GM12878 (cell line): ENCODE results near the gene ADISSP. TPM values are rescaled to one million over a fixed set of nuclear protein-coding genes. Genes with fewer than 3 reads are reported as not detected.

Experiments
- ATAC-seq: fragments of 200-7000 bp; cut with Tn5 transposase; 3 replicates; pipeline ENCODE4 v1.9.1; 2020; ENCODE audit warnings: mild to moderate bottlenecking, moderate library complexity
- BruUV-seq: library from RNA; stranded (reverse); fragments of 400-500 nt; replicated peaks from 2 replicates; lab custom pipeline; 2021; lab: Mats Ljungman, UMichigan
- CTCF ChIA-PET: fragments of 300-600 bp; sonication (Branson Sonifier 250); formaldehyde crosslinking; extraction: SDS; loops from one replicate; lab custom pipeline; 2021; ENCODE audit warnings: inconsistent platforms; lab: Yijun Ruan, JAX
- POLR2A ChIA-PET: fragments of 350-600 bp; formaldehyde crosslinking; extraction: SDS; loops from one replicate; lab custom pipeline; 2021; ENCODE audit warnings: inconsistent platforms; lab: Charles Lee
- RAD21 ChIA-PET: fragments of 300-600 bp; sonication (Branson Sonifier 250); formaldehyde crosslinking; loops from one replicate; lab custom pipeline; 2023; ENCODE audit warnings: antibody characterized with exemption; ENCODE audit not compliant: unreplicated experiment; lab: Charles Lee
- SMC1A ChIA-PET: fragments of 300-600 bp; sonication (Branson Sonifier 250); formaldehyde crosslinking; loops from one replicate; lab custom pipeline; 2023; ENCODE audit not compliant: unreplicated experiment, uncharacterized antibody; lab: Charles Lee
- DNase-seq: peaks from one replicate; pipeline ENCODE4 v3.0.0-alpha.2; 2011; ENCODE audit warnings: low read depth, low spot score
- FAIRE-seq: peaks from 3 replicates; lab custom pipeline; 2011; peaks lifted over from hg19 to GRCh38; lab: Jason Lieb, UNC
- H2AFZ ChIP-seq: 2 replicates; pipeline ENCODE4 v1.6.0; 2011; ENCODE audit warnings: low read depth, low read length, control low read depth; ENCODE audit not compliant: control insufficient read depth
- H3K27ac ChIP-seq: 2 replicates; pipeline ENCODE4 v1.5.1; 2011; ENCODE audit warnings: control low read depth; ENCODE audit not compliant: control insufficient read depth, insufficient read depth
- H3K27me3 ChIP-seq, 2 experiments: replicated peaks in 1 of 2; 2 replicates each; pipeline versions ENCODE4 v1.6.0 to v1.6.1; 2011; ENCODE audit warnings: low read length in 1 of 2; ENCODE audit not compliant: control insufficient read depth in 2 of 2, insufficient read depth in 2 of 2
- H3K36me3 ChIP-seq, 2 experiments: 2 replicates each; pipeline ENCODE4 v1.5.1; 2011; ENCODE audit warnings: low read length in 1 of 2; ENCODE audit not compliant: control insufficient read depth in 2 of 2, insufficient read depth in 2 of 2
- H3K4me1 ChIP-seq: 2 replicates; pipeline ENCODE4 v1.6.1; 2011; ENCODE audit warnings: mild to moderate bottlenecking, low read length, moderate library complexity, mixed read lengths; ENCODE audit not compliant: control insufficient read depth, insufficient read depth
- H3K4me2 ChIP-seq: 2 replicates; pipeline ENCODE4 v1.6.0; 2011; ENCODE audit warnings: control low read depth; ENCODE audit not compliant: control insufficient read depth, insufficient read depth
- H3K4me3 ChIP-seq: fragments of 200-600 bp; sonication (generic); 2 replicates; pipeline ENCODE4 v1.5.1; 2016
- H3K79me2 ChIP-seq: 2 replicates; pipeline ENCODE4 v1.6.0; 2011; ENCODE audit warnings: low read length; ENCODE audit not compliant: control insufficient read depth, insufficient read depth
- H3K9ac ChIP-seq: 2 replicates; pipeline ENCODE4 v1.8.0; 2011; ENCODE audit warnings: low read length, control low read depth, mixed read lengths; ENCODE audit not compliant: control insufficient read depth, insufficient read depth
- H3K9me3 ChIP-seq: replicated peaks from 3 replicates; pipeline ENCODE4 v1.5.1; 2011; ENCODE audit warnings: mild to moderate bottlenecking, low read length; ENCODE audit not compliant: control insufficient read depth, insufficient read depth
- H4K20me1 ChIP-seq: 2 replicates; pipeline ENCODE4 v1.6.0; 2011; ENCODE audit not compliant: control insufficient read depth, insufficient read depth
- BACH1 ChIP-seq: fragments of 450-650 bp; IDR thresholded peaks from 2 replicates; pipeline ENCODE4 v1.6.1; 2017; ENCODE audit warnings: mild to moderate bottlenecking, borderline replicate concordance
- CBFB ChIP-seq: IDR thresholded peaks from 2 replicates; pipeline ENCODE4 v1.6.1; 2016; ENCODE audit warnings: antibody characterized with exemption, low read depth
- CEBPZ ChIP-seq: fragments of 150-350 bp; IDR thresholded peaks from 2 replicates; pipeline ENCODE4 v1.6.1; 2016; ENCODE audit warnings: low read depth, low read length
- CHD4 ChIP-seq: fragments of 200-600 bp; sonication (generic); IDR thresholded peaks from 2 replicates; pipeline ENCODE4 v1.6.1; 2016; ENCODE audit warnings: mild to moderate bottlenecking
- CREB1 ChIP-seq: IDR thresholded peaks from 2 replicates; pipeline ENCODE4 v1.6.1; 2012; ENCODE audit warnings: low read depth, mild to moderate bottlenecking, inconsistent platforms
- NFYA ChIP-seq: IDR thresholded peaks from 2 replicates; pipeline ENCODE4 v1.6.1; 2011; ENCODE audit warnings: low read depth, mild to moderate bottlenecking, low read length, improper control_type of control experiment, borderline replicate concordance
- NR2F1 ChIP-seq: fragments of 450-650 bp; conservative IDR thresholded peaks from 2 replicates; pipeline ENCODE4 v1.6.1; 2017; ENCODE audit warnings: mild to moderate bottlenecking
- ZBED1 ChIP-seq: IDR thresholded peaks from 2 replicates; pipeline ENCODE4 v1.6.1; 2016; ENCODE audit warnings: borderline replicate concordance
- WGBS: methylation state at CpG from one replicate; pipeline ENCODE4 v1.1.6; 2016; ENCODE audit warnings: low lambda C conversion rate; ENCODE audit not compliant: insufficient replicate concordance, insufficient coverage; ENCODE audit errors: missing lambda C conversion rate; 5-methylcytosine and 5-hydroxymethylcytosine counted together
- in situ Hi-C: fragments of 300-500 bp; cut with MboI; formaldehyde crosslinking; loops from 9 replicates; pipeline ENCODE4 v1.14.3; 2018; ENCODE audit warnings: mixed read lengths
- intact Hi-C: fragments of 100-400 bp; cut with micrococcal nuclease; formaldehyde crosslinking; loops from one replicate; pipeline ENCODE4 v1.14.2; 2022; ENCODE audit not compliant: unreplicated experiment
- polyA plus RNA-seq, 11 experiments: library from polyadenylated mRNA; depleted of rRNA in 4 of 11; unstranded in 6 of 11; stranded (reverse) in 5 of 11; fragments of >200 nt; fragmentation: Nextera tagmentation in 4 of 11; fragmentation: Illumina TruSeq in 1 of 11; extraction: Ambion mirVana in 4 of 11; extraction: Trizol in 1 of 11; gene quantifications; 1 replicate in 1 of 11; 2 replicates in 10 of 11; pipeline versions ENCODE4 v1.2.1 to v1.2.3, GENCODE V29; 2011 to 2016; ENCODE audit warnings: inconsistent platforms in 2 of 11, missing spikeins in 2 of 11, low read depth in 1 of 11
- total RNA-seq, 4 experiments: library from RNA; depleted of rRNA in 3 of 4; stranded (reverse); fragments of >200 nt in 3 of 4; fragmentation: Illumina TruSeq in 1 of 4; extraction: Trizol in 1 of 4; gene quantifications; 2 replicates each; pipeline versions ENCODE4 v1.2.1 to v1.2.3, GENCODE V29; 2013 to 2021

Gene ADISSP
- total and polyA plus RNA-seq, 10 of the 15 experiments (the other 5 are each of a cell fraction or from before 2014, with no cell fraction given): 0.80 to 96.3 (median 38.6) TPM

GRCh38 chr20:3744037-3744436, 23.5 kb downstream of the ADISSP start:
- no peaks in the 10 kb centered on the region for H4K20me1 ChIP-seq
- no peak overlapping the region for H3K27ac ChIP-seq
- intact Hi-C loops (no loop called here), in situ Hi-C loops (no loop called here)
- FAIRE-seq: no peak
- ChIA-PET RAD21 (interaction anchor here (1.2 to 1.6 kb wide), 2 partner anchors 65 to 180 kb away, joined by 3 read pairs; no protein-coding TSS in a partner anchor), SMC1A (no interaction called here), CTCF (interaction anchor here (1.5 to 2.4 kb wide), 3 partner anchors 24 to 78 kb away, joined by 3 to 8 read pairs (median 5); partner anchors contain the start of gene ADISSP), POLR2A (interaction anchor here (0.6 kb wide), 1 partner anchor 470 kb away, joined by 3 read pairs; no protein-coding TSS in a partner anchor)
- DNase-seq: no peak
- no peak overlapping the region for H3K4me2 ChIP-seq
- no peaks in the 10 kb centered on the region for H3K27me3 ChIP-seq
- H3K79me2 ChIP-seq: no peaks in the 10 kb centered on the region
- 0% methylated on average over 1 of the region's 1 CpG for WGBS
- H3K36me3 ChIP-seq: no peaks in the 10 kb centered on the region
- no peaks in the 10 kb centered on the region for H3K4me1 ChIP-seq
- no peak overlapping the region for H3K9ac ChIP-seq
- no peak for ATAC-seq
- H3K9me3 ChIP-seq: no peaks in the 10 kb centered on the region
- no peak for TF ChIP-seq NR2F1
- TF ChIP-seq ZBED1: no peak
- no peak for TF ChIP-seq CEBPZ
- no peak for TF ChIP-seq CBFB
- TF ChIP-seq NFYA: no peak
- no peak for TF ChIP-seq BACH1
- TF ChIP-seq CREB1: no peak
- TF ChIP-seq CHD4: no peak
- BruUV-seq: no TSS peak
- no peak overlapping the region for H2AFZ ChIP-seq
- H3K4me3 ChIP-seq: no peak overlapping the region
